Neural cell (in vitro differentiated cells): ENCODE measurements around the gene SLAMF1. TPM values are rescaled to one million over a fixed set of nuclear protein-coding genes. Genes with fewer than 3 reads are reported as not detected.

Experiments
- H2AFZ ChIP-seq: fragments of 200-600, 300-800 bp; sonication (generic), shearing (Covaris generic); 2 replicates; pipeline ENCODE4 v1.6.0; 2014; ENCODE audit warnings: low read depth, mild to moderate bottlenecking, antibody characterized with exemption, low read length, moderate library complexity
- H3F3A ChIP-seq: fragments of 200-600 bp; shearing (Covaris generic); 2 replicates; pipeline ENCODE4 v1.6.1; 2016; ENCODE audit warnings: mild to moderate bottlenecking, moderate library complexity, mixed read lengths, antibody characterized with exemption, low read length; ENCODE audit not compliant: insufficient read depth, poor library complexity, severe bottlenecking
- H3K27ac ChIP-seq: fragments of 200-600, 300-800 bp; sonication (generic), shearing (Covaris generic); 2 replicates; pipeline ENCODE4 v1.5.1; 2014; ENCODE audit warnings: mild to moderate bottlenecking, low read length, moderate library complexity
- H3K27me3 ChIP-seq: fragments of 300-800, 200-600 bp; sonication (generic), shearing (Covaris generic); 2 replicates; pipeline ENCODE4 v1.6.0; 2014; ENCODE audit warnings: mild to moderate bottlenecking, low read depth, low read length, moderate library complexity; ENCODE audit not compliant: insufficient read depth
- H3K36me3 ChIP-seq: fragments of 300-800, 200-600 bp; sonication (generic), shearing (Covaris generic); 2 replicates; pipeline ENCODE4 v1.5.1; 2014; ENCODE audit warnings: mild to moderate bottlenecking, antibody characterized with exemption, low read length, moderate library complexity; ENCODE audit not compliant: insufficient read depth
- H3K4me2 ChIP-seq: fragments of 300-800, 200-600 bp; sonication (generic), shearing (Covaris generic); 2 replicates; pipeline ENCODE4 v1.6.0; 2014; ENCODE audit warnings: mild to moderate bottlenecking, low read length
- H3K4me3 ChIP-seq: fragments of 300-800, 200-600 bp; sonication (generic), shearing (Covaris generic); 2 replicates; pipeline ENCODE4 v1.5.1; 2014; ENCODE audit warnings: mild to moderate bottlenecking, low read length, moderate library complexity
- H3K79me2 ChIP-seq: fragments of 200-600 bp; shearing (Covaris generic); replicated peaks from 2 replicates; pipeline ENCODE4 v1.6.0; 2014; ENCODE audit warnings: mild to moderate bottlenecking, low read length, moderate library complexity; ENCODE audit not compliant: insufficient read depth
- H3K9ac ChIP-seq: fragments of 300-800, 200-600 bp; sonication (generic), shearing (Covaris generic); 2 replicates; pipeline ENCODE4 v1.6.1; 2016; ENCODE audit warnings: mild to moderate bottlenecking, low read length, mixed read lengths
- H3K9me2 ChIP-seq: fragments of 200-600 bp; shearing (Covaris generic); 2 replicates; pipeline ENCODE4 v1.6.1; 2016; ENCODE audit warnings: mild to moderate bottlenecking, low read length, mixed read lengths; ENCODE audit not compliant: insufficient read depth
- H3K9me3 ChIP-seq: fragments of 200-600, 300-800 bp; sonication (generic), shearing (Covaris generic); 2 replicates; pipeline ENCODE4 v1.6.1; 2016; ENCODE audit warnings: mild to moderate bottlenecking, mixed run types, low read length, moderate library complexity, mixed read lengths
- H4K20me1 ChIP-seq: fragments of 200-600 bp; shearing (Covaris generic); 2 replicates; pipeline ENCODE4 v1.6.1; 2016; ENCODE audit warnings: mild to moderate bottlenecking, mixed run types; ENCODE audit not compliant: insufficient read depth
- CTCF ChIP-seq: fragments of 450-650 bp; IDR thresholded peaks from 2 replicates; pipeline ENCODE4 v1.5.1; 2014; ENCODE audit warnings: antibody characterized with exemption, mild to moderate bottlenecking, moderate library complexity; ENCODE audit not compliant: poor library complexity, severe bottlenecking
- EP300 ChIP-seq: fragments of 450-650 bp; conservative IDR thresholded peaks from 2 replicates; pipeline ENCODE4 v1.6.1; 2014; ENCODE audit warnings: antibody characterized with exemption, mild to moderate bottlenecking, moderate library complexity; ENCODE audit not compliant: poor library complexity, severe bottlenecking
- EZH2 ChIP-seq: fragments of 200-600, 300-800 bp; shearing (Covaris generic), sonication (generic); IDR thresholded peaks from 2 replicates; pipeline ENCODE4 v1.6.1; 2014; ENCODE audit warnings: antibody characterized with exemption, low read length, borderline replicate concordance, mild to moderate bottlenecking; ENCODE audit not compliant: insufficient read depth, poor library complexity, severe bottlenecking
- MXI1 ChIP-seq: fragments of 450-650 bp; conservative IDR thresholded peaks from 2 replicates; pipeline ENCODE4 v1.6.1; 2014; ENCODE audit warnings: antibody characterized with exemption, mild to moderate bottlenecking; ENCODE audit not compliant: poor library complexity, severe bottlenecking
- POLR2AphosphoS5 ChIP-seq: IDR thresholded peaks from 2 replicates; pipeline ENCODE4 v1.6.1; 2012
- RAD21 ChIP-seq: fragments of 450-650 bp; conservative IDR thresholded peaks from 2 replicates; pipeline ENCODE4 v1.6.1; 2014; ENCODE audit warnings: antibody characterized with exemption, mild to moderate bottlenecking, moderate library complexity
- REST ChIP-seq: IDR thresholded peaks from 2 replicates; pipeline ENCODE4 v1.6.1; 2012; ENCODE audit warnings: borderline replicate concordance
- SMC3 ChIP-seq: fragments of 450-650 bp; conservative IDR thresholded peaks from 2 replicates; pipeline ENCODE4 v1.6.1; 2014; ENCODE audit warnings: antibody characterized with exemption, mild to moderate bottlenecking, moderate library complexity; ENCODE audit not compliant: poor library complexity
- TAF1 ChIP-seq: IDR thresholded peaks from 2 replicates; pipeline ENCODE4 v1.6.1; 2012; ENCODE audit warnings: low read depth
- polyA plus RNA-seq: library from polyadenylated mRNA; depleted of rRNA; stranded (reverse); fragments of >200 nt; gene quantifications from 2 replicates; pipeline ENCODE4 v1.2.3, GENCODE V29; 2014

Gene SLAMF1
- polyA plus RNA-seq, 1 donor from 2014 or later, result not detected

- H3K36me3 ChIP-seq, result no peaks in the 10 kb centered on the region
- no peaks in the 10 kb centered on the region for H3K9me3 ChIP-seq
- no peak overlapping the region for H3K4me2 ChIP-seq
- no peaks in the 10 kb centered on the region for H3F3A ChIP-seq
- no peak overlapping the region for H3K27ac ChIP-seq
- H3K4me3 ChIP-seq, result no peak overlapping the region
- H4K20me1 ChIP-seq, result no peaks in the 10 kb centered on the region
- TF ChIP-seq MXI1 (no peak), RAD21 (no peak), CTCF (no peak), POLR2AphosphoS5 (no peak), TAF1 (no peak), EP300 (no peak), REST (no peak), SMC3 (no peak), EZH2 (no peak)
- H2AFZ ChIP-seq, result no peak overlapping the region
- H3K9me2 ChIP-seq, result no peaks in the 10 kb centered on the region
- H3K79me2 ChIP-seq, result no peaks in the 10 kb centered on the region
- no peaks in the 10 kb centered on the region for H3K27me3 ChIP-seq
- H3K9ac ChIP-seq, result no peak overlapping the region
Measured at GRCh38 chr1:160638926-160639325, 7.9 kb downstream of the SLAMF1 start.

- Histone ChIP-seq H3K9me3 (no peaks in the 10 kb centered on the region), H3K9ac (no peak overlapping the region), H3K79me2 (no peaks in the 10 kb centered on the region), H3K4me2 (no peak overlapping the region), H3K4me3 (no peak overlapping the region), H3K27me3 (no peaks in the 10 kb centered on the region), H4K20me1 (no peaks in the 10 kb centered on the region), H2AFZ (no peak overlapping the region), H3K9me2 (no peaks in the 10 kb centered on the region), H3K27ac (no peak overlapping the region), H3F3A (no peaks in the 10 kb centered on the region), H3K36me3 (no peaks in the 10 kb centered on the region)
- no peak for TF ChIP-seq EP300
Measured at GRCh38 chr1:160638540-160638857, 8.3 kb downstream of the SLAMF1 start.

GRCh38 chr1:160637821-160638539, 8.9 kb downstream of the SLAMF1 start:
- H3K9me2 ChIP-seq, result no peaks in the 10 kb centered on the region
- no peaks in the 10 kb centered on the region for H3K9me3 ChIP-seq
- TF ChIP-seq REST, result no peak
- no peak for TF ChIP-seq POLR2AphosphoS5
- TF ChIP-seq SMC3, result no peak
- TF ChIP-seq RAD21, result no peak
- no peak for TF ChIP-seq EZH2
- no peak for TF ChIP-seq CTCF
- TF ChIP-seq MXI1, result no peak
- no peak for TF ChIP-seq EP300
- no peak for TF ChIP-seq TAF1
- no peaks in the 10 kb centered on the region for H3K79me2 ChIP-seq
- no peak overlapping the region for H3K9ac ChIP-seq
- no peak overlapping the region for H3K4me3 ChIP-seq
- no peaks in the 10 kb centered on the region for H3K36me3 ChIP-seq
- no peaks in the 10 kb centered on the region for H3K27me3 ChIP-seq
- H2AFZ ChIP-seq, result no peak overlapping the region
- H3K27ac ChIP-seq, result no peak overlapping the region
- H3K4me2 ChIP-seq, result no peak overlapping the region
- no peaks in the 10 kb centered on the region for H3F3A ChIP-seq
- H4K20me1 ChIP-seq, result no peaks in the 10 kb centered on the region
